Tibial nerve (tissue), 4 donors: Measurements from ENCODE around the gene IFI27L2. TPM values are rescaled to one million over a fixed set of nuclear protein-coding genes. Genes with fewer than 3 reads are reported as not detected.

Experiments used
- DNase-seq, 2 donors: peaks; one replicate each; pipeline ENCODE4 v3.0.0-alpha.2; 2019; ENCODE audit warnings: low spot score in 2 of 2
- H3K27ac ChIP-seq, 4 donors: fragments of 200-600 bp; sonication (generic) in 3 of 4; one replicate each; pipeline ENCODE4 v1.5.1; 2017 to 2019; ENCODE audit warnings: mild to moderate bottlenecking in 1 of 4
- H3K27me3 ChIP-seq, 2 donors: fragments of 200-600 bp; sonication (generic) in 1 of 2; one replicate each; pipeline versions ENCODE4 v1.5.1 to v1.6.0; 2017 to 2019
- H3K36me3 ChIP-seq, 3 donors: fragments of 200-600 bp; sonication (generic); one replicate each; pipeline ENCODE4 v1.5.1; 2018 to 2019
- H3K4me1 ChIP-seq, 4 donors: fragments of 200-600 bp; sonication (generic) in 3 of 4; one replicate each; pipeline ENCODE4 v1.5.1; 2017 to 2019
- H3K4me3 ChIP-seq, 4 donors: fragments of 200-600 bp; sonication (generic) in 3 of 4; one replicate each; pipeline ENCODE4 v1.5.1; 2017 to 2019; ENCODE audit warnings: mild to moderate bottlenecking in 1 of 4, moderate library complexity in 1 of 4
- H3K9me3 ChIP-seq, 4 donors: fragments of 200-600 bp; sonication (generic) in 3 of 4; one replicate each; pipeline ENCODE4 v1.5.1; 2017 to 2019
- CTCF ChIP-seq, 5 experiments: fragments of 200-600 bp in 3 of 5; fragments of 450-650 bp in 2 of 5; sonication (generic) in 3 of 5; IDR thresholded peaks; one replicate each; pipeline ENCODE4 v1.5.1; 2016 to 2019; ENCODE audit warnings: antibody characterized with exemption in 5 of 5, mild to moderate bottlenecking in 3 of 5, moderate library complexity in 2 of 5
- EP300 ChIP-seq, 2 donors: sonication (generic); formaldehyde crosslinking; IDR thresholded peaks; one replicate each; pipeline ENCODE4 v1.6.1; 2017; ENCODE audit warnings: antibody characterized with exemption in 2 of 2, mild to moderate bottlenecking in 1 of 2
- POLR2A ChIP-seq, 2 donors: fragments of 450-650 bp; IDR thresholded peaks; one replicate each; pipeline ENCODE4 v1.6.1; 2017; ENCODE audit warnings: antibody characterized with exemption in 2 of 2, mild to moderate bottlenecking in 2 of 2, moderate library complexity in 2 of 2
- WGBS, 2 donors: methylation state at CpG; one replicate each; pipeline ENCODE4 v1.1.5; 2018; 5-methylcytosine and 5-hydroxymethylcytosine counted together
- total RNA-seq, 4 donors: library from RNA; depleted of rRNA; stranded (reverse); fragments of >200 nt; gene quantifications; one replicate each; pipeline ENCODE4 v1.1.0, GENCODE V29; 2016

Gene IFI27L2
- 100 to 1,000 TPM in 3 of 4 donors, 10 to 100 TPM in 1; 76.8 to 146 (median 129) TPM for total RNA-seq

- Histone ChIP-seq H3K27me3 (no peaks in the 10 kb centered on the region), H3K4me3 (peak within 1 kb of the TSS; percentile 34 to 61 (median 55)), H3K27ac (peak within 1 kb of the TSS; percentile 86 to 95 (median 88)), H3K36me3 (peaks cover 0 to 29% (median 0%) of the 10 kb centered on the region in 3 donors), H3K9me3 (no peaks in the 10 kb centered on the region), H3K4me1 (peaks cover 0 to 17% (median 7%) of the 10 kb centered on the region in 4 donors)
- 0 to 2% methylated on average over 21 to 27 of the region's 27 CpGs for WGBS, 2 donors
- TF ChIP-seq CTCF (IDR thresholded peaks at IDR 0.05) (peak; percentile 40 to 72 (median 54)), POLR2A (IDR thresholded peaks at IDR 0.05) (peak; percentile 25 to 57), EP300 (IDR thresholded peaks at IDR 0.05) (peak in 1 of 2 donors; percentile 65)
- DNase-seq, result peak; percentile 65 to 67
These were observed at the start of gene IFI27L2 for GRCh38 chr14:94129111-94129757. TSS of gene IFI27L2 (minus strand) at chr14:94129604. CDS start at chr14:94129564, 40 bp downstream.

GRCh38 chr14:94177806-94178205, 48.4 kb upstream of the IFI27L2 start:
- no peak overlapping the region for H3K4me3 ChIP-seq
- H3K9me3 ChIP-seq, result no peaks in the 10 kb centered on the region
- 81% methylated on average over 1 of the region's 1 CpG for WGBS, 2 donors
- no peak overlapping the region for H3K27ac ChIP-seq
- peaks cover 0 to 54% of the 10 kb centered on the region in 2 donors for H3K27me3 ChIP-seq
- no peak for DNase-seq
- H3K4me1 ChIP-seq, result peaks cover 0 to 36% (median 13%) of the 10 kb centered on the region in 4 donors
- H3K36me3 ChIP-seq, result no peaks in the 10 kb centered on the region
- TF ChIP-seq EP300 (IDR thresholded peaks at IDR 0.05) (no peak), POLR2A (IDR thresholded peaks at IDR 0.05) (no peak), CTCF (IDR thresholded peaks at IDR 0.05) (no peak)

GRCh38 chr14:94176808-94177207, 47.4 kb upstream of the IFI27L2 start:
- H3K36me3 ChIP-seq, result no peaks in the 10 kb centered on the region
- TF ChIP-seq CTCF (IDR thresholded peaks at IDR 0.05) (no peak), POLR2A (IDR thresholded peaks at IDR 0.05) (no peak), EP300 (IDR thresholded peaks at IDR 0.05) (no peak)
- H3K27ac ChIP-seq, result no peak overlapping the region
- DNase-seq, result no peak
- no peaks in the 10 kb centered on the region for H3K9me3 ChIP-seq
- H3K4me1 ChIP-seq, result peaks cover 0 to 36% (median 13%) of the 10 kb centered on the region in 4 donors
- peaks cover 0 to 57% of the 10 kb centered on the region in 2 donors for H3K27me3 ChIP-seq
- 93% methylated on average over 3 of the region's 3 CpGs for WGBS, 2 donors
- H3K4me3 ChIP-seq, result no peak overlapping the region

- Histone ChIP-seq H3K9me3 (no peaks in the 10 kb centered on the region), H3K4me1 (peaks cover 0 to 32% (median 13%) of the 10 kb centered on the region in 4 donors), H3K4me3 (peak overlapping the region in 2 of 4 donors; percentile 50 to 79), H3K27me3 (peaks cover 0 to 60% of the 10 kb centered on the region in 2 donors), H3K27ac (no peak overlapping the region), H3K36me3 (no peaks in the 10 kb centered on the region)
- DNase-seq, result no peak
- WGBS, 2 donors, result 20 to 27% methylated on average over 7 of the region's 7 CpGs
- no peak for TF ChIP-seq POLR2A (IDR thresholded peaks at IDR 0.05)
- no peak for TF ChIP-seq CTCF (IDR thresholded peaks at IDR 0.05)
- no peak for TF ChIP-seq EP300 (IDR thresholded peaks at IDR 0.05)
These were observed 46.3 kb upstream of the IFI27L2 start for GRCh38 chr14:94175747-94176146.

- H3K36me3 ChIP-seq, result no peaks in the 10 kb centered on the region
- H3K9me3 ChIP-seq, result no peaks in the 10 kb centered on the region
- 3 to 4% methylated on average over 22 to 24 of the region's 30 CpGs for WGBS, 2 donors
- TF ChIP-seq EP300 (IDR thresholded peaks at IDR 0.05) (no peak), POLR2A (IDR thresholded peaks at IDR 0.05) (no peak), CTCF (IDR thresholded peaks at IDR 0.05) (no peak)
- H3K27me3 ChIP-seq, result peaks cover 0 to 60% of the 10 kb centered on the region in 2 donors
- H3K27ac ChIP-seq, result peak overlapping the region in 1 of 4 donors; percentile 71
- no peak for DNase-seq
- peak overlapping the region; percentile 34 to 79 (median 53) for H3K4me3 ChIP-seq
- H3K4me1 ChIP-seq, result peaks cover 0 to 27% (median 13%) of the 10 kb centered on the region in 4 donors
These were observed 45.8 kb upstream of the IFI27L2 start for GRCh38 chr14:94175011-94175745.
